T-helper 9 cell (primary cell): ENCODE measurements around the gene DRD1.
"Not testable (repeated sequence)": the region's sequence is repeated elsewhere in the genome, so short reads cannot be mapped to it uniquely, and the experiment has no call there.

Experiments used
- DNase-seq: peaks from one replicate; pipeline ENCODE4 v3.0.0-alpha.2; 2020

Gene DRD1

DNA sequence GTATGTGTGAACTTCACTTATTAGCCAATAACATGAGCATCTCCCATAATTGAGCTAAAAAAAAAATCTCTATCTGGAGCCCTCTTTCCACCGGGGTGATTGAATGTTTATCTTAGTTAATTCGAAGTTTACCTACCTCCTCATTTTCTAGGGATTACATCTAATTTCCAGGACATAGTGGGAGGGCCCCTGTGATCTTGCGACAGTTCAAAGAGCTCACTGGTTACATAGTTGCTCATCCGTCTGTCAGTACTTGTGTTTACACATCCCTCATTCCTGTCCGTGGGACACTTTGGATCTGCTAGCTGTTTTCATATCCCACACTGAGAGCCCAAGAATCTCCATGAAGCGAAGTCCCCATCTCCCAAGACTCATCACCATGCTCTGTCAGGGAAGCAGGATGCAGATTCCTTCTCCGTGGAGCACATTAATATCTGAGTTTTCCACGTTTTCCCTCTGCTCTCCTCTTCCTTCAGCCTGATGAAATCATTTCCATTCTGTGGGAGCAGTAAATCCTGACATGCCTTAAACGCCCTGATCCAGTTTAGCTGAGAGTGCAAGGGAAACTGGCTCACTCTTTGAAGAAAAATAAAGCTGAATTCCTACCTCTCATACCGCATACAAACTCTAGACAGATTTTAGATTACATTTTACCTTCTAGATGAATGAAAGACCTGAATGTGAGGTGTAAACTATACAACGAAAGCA is 24.2 kb upstream of the DRD1 start:
- DNase-seq: no peak

DNA sequence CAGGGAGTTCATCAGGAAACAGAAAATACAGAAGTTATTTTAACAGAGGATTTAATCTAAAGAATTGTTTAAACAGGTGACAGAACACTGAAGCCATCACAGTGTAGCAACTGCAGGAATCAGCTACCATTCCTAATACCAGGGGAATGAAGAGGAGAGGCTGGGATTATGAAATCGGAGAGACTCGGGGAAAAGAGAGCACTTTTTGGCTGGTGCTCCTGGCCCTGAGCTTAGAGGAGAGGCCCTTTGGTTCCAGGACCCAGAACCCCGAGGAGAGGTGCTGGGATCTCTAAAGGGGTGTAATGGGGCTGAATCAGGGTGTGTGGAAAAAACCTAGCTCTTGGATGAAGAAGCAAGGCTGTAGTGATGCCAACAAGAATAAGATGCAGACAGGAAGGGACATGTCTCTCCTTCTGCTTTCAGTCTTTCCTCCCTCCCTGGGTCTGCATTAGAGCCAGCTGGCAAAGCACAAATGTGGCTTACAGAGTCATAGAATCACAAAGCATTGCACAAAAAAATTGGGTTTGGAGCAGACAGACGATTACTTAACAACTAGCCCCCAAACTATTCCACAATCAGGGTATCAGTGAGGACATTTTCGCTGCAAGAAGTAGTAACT is 22.8 kb upstream of the DRD1 start:
- no peak for DNase-seq

DNA sequence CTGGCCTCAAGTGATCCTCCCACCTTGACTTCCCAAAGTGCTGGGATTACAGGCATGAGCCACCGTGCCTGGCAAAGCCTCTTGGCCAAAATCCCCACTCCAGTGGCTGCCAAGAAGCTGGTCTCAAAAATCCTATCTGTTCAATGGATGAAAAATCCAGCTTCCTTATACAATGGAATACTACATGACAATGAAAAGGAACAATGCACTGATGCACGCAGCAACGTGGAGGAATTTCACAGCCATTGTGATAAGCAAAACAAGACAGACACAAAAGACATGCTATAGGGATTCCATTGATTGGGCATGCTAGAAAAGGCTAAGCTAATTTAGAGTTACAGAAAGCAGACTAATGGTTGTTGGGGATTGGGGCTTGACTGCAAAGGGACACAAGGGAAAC is 21.3 kb upstream of the DRD1 start:
- DNase-seq: no peak

DNA sequence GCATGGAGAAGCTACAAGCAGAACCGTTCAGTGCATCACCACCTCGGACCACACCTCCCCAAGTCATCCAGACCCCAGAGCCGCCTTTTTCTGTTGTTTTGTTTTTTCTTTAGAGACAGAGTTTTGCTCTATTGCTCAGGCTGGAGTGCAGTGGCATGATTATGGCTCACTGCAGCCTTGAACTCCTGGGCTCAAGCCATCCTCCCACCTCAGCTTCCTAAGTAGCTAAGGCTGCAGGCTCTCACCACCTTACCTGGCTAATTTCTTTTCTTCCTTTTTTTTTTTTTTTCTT is 20.9 kb upstream of the DRD1 start:
- DNase-seq: no peak

DNA sequence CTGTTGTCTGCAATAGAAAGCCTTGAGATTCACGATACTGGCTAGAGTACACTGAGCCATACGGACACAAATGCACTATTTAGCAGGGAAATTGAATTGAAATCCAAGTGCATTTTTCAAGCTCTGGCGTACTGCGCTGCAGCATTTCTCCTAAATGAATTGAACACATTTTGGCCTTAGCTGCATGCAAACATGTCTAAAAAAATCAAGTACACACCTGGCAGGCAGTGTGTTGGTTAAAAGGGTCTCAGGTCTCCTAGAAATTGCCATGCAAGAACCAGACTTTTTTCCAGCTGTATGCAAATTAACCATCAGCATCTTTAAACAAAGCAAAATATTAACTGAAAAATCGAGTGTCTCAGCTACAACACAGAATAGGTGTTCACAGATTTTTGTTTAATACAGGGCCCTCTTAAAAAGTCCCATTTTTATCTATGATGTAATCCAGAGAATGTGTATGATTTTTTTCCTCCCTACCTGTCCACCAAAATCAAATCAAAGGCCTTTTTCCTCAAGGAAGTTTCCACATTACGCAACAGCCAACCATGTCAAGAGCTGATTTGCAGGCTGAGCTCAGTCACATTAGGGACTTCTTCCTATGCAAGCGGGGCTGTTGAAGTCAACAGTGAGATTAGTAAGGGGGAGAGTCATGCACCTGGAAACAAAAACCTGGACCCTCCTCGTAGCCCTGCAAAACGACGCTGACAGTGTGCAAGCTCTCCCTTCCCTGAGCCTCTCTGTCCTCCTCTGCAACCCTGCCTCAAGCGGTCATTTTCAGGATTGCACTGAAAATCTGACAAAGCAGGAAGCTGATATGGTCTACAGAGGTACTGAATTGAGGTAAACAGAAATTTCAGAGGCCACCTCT is 20.3 kb upstream of the DRD1 start:
- DNase-seq: peak; percentile 41

DNA sequence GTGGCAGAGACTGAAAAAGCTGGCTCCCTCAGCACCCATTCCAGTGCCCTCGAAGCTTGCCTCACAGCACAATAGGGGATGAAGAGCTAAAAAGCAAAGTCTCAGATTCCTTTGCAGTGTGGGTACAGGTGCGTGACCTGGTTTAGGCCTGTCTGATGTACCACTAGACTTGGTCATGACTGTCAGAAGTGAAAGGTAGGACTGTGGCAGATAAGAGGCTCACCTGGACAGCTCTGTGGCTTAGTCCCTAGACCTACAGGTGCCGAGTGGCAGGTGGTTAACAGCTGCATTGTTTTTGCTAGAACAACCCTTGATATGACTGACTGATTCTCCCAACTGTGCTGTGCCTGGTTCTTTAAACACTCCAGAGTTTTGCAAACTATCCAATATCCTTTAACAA is 19.7 kb upstream of the DRD1 start:
- DNase-seq: no peak

DNA sequence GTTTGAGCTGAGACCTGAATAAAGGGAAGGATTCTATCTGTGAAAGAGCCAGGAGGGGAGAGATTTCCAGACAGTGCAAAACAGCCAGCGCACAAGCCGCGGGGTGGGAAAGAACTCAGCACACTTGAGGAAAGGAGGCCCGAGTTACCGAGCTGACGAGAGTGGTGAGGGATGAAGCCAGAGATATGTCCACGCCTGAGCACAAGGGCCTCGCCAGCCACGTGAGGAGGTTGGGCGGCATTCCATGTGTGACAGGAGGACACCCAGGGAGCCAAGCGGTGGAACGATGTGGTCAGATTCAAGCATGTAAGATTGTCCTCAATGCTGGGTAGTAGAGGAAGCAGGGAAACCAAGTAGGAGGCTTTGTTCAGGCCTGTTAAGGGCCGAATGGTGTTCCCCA is 17.4 kb upstream of the DRD1 start:
- DNase-seq: no peak

DNA sequence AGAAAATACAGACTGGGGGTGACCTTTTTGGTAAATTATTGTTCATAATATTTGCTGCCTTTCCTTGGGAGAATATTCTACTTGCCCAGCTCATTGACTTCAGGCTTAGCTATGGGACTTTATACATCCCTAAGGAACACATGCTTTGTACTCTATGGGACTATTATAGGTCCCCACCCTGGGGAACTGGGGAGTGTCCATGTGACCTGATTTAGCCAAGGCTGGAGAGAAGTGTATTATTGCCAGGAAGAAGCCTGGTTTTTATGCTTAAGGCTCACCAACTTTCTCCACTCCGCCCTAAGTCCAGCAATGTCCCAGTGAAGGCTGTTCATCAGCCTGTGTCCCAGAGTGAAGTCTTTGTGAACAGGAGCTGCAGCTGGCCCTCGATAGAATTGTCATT is 16.6 kb upstream of the DRD1 start:
- DNase-seq: no peak

DNA sequence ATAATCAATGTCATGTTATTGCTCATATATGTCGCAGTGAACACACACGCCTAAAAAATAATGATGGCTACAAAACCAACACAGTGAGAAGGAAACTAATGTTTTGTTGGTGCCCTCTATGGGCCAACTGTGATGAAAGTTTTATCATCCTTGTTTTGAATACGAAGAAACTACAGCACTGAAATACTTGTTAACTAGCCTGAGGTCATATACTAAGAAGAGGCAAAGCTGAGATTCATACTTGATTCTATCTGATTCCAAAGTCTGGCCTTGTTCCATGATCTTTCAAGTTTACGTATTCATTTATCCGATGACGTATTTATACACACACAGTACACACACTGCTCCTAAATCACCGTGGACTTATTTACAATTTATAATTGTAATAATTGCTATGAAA is 16.1 kb upstream of the DRD1 start:
- DNase-seq: no peak

DNA sequence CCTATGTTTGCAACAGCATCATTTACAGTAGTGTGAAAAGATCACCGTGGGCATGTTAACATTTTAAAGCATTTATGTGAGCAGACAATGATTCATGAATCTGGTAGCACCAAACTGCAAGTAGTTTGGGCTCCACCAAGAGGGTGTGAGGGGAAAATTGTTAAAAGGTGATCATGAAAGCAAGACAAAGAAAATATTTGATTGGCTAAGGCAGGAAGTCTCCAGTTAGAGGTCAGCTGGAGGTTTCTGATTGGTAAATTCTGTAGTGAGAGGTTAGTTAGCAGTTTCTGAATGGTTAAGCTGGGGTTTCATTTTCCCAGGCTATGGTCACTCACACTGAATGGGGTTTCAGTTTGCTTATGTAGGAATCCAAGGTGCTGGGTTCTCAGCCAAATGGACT is 13.5 kb upstream of the DRD1 start:
- DNase-seq: no peak

DNA sequence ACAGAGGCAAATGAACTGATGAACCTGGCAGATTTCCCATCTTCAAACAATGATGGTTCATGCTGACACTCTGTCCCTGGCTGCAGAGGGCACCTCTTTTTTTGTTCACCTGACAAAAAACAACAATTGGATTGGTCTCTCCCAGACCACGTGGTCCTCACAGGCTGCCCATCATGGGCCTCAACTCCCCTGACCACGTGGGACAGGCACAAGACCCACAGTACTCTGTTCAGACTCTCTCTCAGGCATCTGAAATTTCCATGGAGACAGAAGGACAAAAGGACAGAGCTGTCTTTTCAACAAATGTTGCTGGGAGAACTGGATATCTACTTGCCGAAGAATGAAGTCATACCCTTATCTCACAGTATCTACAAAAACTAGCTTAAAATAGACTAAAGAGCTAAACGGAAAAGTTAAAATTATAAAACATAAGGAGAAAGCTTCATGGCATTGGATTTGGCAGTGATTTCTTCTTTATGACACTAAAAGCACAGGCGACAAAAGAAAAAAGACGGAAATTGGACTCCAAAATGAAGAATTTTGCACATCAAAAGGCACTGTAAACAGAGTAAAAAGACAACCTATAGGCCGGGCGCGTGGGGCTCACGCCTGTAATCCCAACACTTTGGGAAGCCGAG is 12.2 kb upstream of the DRD1 start:
- DNase-seq: no peak

DNA sequence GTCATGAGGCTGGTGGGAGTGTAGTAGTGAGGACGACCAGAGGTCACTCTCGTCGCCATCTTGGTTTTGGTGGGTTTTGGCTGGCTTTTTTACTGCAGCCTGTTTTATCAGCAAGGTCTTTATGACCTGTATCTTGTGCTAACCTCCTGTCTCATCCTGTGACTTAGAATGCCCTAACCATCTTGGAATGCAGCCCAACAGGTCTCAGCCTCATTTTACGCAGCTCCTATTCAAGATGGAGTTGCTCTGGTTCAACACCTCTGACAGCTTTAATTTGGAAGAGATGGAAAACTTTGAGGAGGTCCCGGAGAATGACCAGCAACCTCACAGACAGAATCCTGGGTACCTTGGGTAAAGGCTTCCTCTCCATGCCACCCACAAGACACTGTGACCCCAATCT is 10.4 kb upstream of the DRD1 start:
- DNase-seq: not testable (repeated sequence)

DNA sequence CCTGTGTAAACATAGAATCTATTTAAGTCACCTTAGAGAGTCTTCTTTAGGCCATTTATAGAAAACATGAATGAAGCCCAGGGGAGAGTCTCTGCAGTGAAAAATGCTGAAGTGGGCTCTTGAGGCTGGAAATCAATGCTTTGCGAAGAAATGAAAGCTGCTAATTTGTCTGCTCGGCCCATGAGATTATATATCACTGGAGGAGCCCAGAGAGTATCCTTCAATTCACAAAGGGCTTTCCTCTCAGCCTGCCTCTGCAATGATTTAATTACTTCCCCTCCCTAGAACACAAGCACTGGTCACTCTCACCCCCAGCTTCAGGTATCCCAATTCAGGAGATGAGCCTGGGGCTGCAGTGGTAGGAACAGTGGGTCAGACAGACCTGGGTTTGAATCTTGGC is 8.2 kb upstream of the DRD1 start:
- no peak for DNase-seq

DNA sequence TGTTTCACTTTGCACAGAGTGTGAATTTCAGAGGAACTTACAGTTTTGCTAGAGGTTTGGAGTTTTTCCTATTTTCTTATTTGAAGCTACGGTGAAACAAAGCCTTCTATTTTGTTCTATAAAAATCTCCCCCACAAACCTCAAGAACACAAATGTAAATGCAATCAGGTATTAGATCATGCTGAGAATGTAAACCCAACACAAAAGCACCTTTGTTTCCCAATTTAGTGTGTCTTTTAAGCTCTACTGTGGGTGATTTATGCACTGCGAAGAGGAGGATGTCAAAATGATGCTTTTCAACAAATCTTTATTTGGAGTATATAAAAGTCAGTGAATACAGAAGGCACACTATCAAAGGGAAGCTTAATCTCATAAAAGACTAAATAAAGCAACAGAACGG is 4.3 kb upstream of the DRD1 start:
- no peak for DNase-seq

DNA sequence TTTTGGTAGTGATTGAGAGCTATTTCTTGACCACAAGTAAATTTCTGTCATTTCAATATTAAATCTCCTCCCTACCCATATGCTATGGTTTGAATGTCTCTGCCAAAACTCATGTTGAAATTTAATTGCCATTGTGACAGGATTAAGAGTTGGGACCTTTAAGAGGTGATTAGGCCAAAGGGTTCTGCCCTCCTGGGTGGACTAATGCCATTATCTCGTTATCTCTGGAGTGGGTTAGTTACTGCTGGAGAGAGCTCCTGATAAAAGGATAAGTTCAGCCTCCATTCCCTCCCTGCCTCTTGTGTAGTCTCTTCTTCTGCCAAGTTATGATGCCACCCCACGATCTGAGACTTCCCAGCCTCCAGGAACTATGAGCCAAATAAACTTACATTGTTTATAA is 3.6 kb upstream of the DRD1 start:
- DNase-seq: no peak

DNA sequence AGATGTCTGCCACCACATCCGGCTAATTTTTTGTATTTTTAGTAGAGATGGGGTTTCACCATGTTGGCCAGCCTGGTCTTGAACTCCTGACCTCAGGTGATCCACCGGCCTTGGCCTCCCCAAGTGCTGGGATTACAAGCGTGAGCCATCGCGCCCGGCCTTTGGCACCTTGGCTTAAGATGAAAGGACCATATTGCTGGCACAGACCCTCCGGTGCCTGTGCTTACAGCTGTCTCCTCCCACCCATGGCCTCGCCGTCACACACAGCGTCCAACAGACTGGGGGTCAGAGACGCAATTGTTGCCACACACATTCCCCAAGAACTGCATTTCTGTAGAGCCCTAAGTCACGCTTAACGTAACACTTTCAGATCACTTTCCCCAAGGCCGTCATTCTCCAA is 2.4 kb upstream of the DRD1 start:
- DNase-seq: not testable (repeated sequence)

DNA sequence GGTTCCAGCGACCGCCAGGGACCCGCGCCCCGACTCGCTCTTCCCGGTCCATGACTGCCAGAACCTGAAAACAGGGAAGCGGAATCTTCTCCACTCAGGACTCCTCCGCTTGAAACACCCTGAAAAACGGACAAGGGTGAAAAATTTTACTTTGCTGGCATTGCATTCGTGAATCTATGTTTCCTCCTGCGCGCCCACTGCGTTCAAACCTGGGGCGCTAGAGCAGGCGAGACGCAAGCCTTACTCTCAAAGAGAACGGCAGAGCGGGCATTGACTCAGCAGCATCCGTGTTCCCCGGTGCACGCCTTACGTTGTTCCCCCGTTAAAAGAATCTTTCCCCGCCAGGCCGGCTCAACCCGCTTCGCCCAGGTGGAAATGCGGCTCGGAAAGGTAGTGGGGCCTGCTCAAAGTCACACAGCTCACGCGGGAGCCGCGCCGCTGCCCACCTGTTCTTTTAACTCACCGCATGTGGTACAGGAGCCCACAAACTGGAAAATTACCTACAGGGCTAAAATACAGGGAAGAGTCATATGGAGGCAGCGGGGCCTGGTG is 999 bp upstream of the DRD1 start:
- DNase-seq: no peak

DNA sequence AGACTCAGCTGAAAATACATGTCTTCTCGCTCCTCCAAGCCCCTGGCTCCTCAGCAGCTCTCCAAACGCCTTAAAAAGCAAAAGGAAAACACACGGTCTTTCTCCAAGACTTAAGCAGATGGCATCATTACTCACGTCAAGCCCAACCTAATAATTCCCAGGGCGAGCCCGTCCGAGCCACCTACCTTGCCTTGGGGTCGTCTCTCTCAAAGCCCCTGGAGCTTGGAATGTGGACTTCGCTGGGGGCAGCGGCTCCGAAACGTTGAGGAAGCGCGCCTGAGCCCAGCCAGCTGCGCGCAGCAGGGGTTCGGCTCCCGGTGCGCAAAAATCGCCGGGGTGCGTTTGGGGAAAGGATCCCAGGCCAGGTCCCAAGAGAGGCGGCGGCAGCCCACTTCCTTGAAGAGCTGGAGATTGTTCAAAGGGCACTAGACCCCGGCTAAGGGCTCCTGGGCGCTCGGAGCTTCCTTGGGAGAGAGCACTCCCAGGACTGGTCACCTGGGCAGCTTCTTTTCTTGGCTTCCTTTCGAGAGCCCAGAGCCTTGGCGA is 395 bp downstream of the DRD1 start:
- no peak for DNase-seq

DNA sequence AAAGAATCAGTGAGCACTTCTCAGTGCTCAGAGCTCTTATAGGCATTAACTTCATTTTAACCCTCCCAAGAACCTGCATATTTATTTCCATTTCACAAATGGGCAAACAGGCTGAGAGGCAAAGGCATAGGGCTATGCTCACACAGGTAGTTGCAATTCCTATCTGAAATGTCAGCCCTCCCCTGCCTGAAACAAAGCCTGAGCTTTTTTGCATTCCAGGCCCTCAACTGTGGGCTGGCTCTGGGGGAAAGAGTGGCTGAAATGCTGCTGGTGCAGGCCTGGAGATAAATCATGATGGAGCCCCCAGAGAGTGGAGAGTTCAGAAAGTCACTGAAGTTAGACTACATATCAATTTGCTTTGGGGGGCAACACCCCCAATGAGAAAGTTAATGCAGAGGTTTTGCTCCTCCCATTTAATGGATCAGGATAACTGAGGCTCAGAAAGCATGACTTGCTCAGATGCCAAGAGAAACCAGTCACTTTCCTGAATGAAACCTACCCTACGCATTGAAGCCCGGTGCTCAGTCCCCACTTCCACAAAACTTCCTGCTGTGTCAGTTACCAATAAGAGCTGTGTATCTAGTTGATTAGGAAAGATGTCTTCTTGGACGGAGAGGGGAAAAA is 5.6 kb downstream of the DRD1 start:
- no peak for DNase-seq

DNA sequence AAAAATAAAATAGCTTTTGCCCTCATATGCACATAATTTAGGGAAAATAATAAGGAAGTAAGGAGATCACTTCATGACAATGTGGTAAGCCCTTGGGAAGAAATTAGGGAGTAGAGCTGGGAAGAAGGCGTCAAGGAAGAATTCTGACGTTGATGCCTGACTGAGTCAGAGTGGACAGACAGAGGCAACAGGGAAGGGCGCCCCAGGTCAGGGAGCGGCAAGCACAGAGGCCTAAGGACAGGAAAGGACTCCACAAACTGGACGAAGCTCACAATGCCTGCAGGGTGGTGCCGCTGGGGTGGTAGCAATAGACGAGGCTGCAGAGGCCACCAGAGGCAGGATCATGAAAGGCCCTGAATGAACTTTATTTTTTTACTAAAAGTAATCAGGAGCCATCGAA is 7.6 kb downstream of the DRD1 start:
- no peak for DNase-seq

DNA sequence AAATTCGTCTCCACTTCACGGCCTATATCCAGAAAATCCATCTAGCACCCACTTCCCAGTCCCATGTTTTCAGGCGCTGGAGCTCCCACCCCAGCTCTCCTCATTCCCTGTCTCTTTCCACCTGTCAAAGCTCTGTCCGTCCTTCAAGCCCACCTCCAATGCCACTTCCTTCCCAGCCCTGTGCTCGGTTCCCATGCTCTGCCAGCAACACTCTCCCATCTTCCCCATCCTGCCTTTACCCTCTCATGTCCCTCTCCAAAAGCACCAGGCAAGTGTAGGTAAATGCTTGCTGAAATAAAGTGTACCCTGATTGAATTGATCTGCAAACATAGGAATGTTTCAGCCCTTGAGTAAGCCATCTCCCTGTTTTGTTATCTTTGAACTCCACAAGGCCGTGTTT is 9.2 kb downstream of the DRD1 start:
- no peak for DNase-seq

DNA sequence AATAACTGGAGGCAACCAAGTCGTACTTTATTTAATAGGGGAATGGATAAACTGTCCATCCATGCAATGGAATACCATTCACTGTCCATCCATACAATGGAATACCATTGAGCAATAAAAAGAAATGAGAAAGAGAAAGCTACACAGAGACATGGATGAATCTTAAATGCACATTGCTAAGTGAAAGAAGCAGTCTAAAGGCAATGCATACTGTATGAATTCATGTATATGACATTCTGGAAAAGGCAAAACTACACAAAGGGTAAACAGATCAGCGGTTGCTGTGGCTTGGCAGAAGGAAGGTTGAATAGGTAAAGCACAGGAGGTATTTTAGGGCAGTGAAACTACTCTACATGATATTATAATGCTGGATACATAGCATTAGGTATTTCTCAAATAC is 16.2 kb downstream of the DRD1 start:
- no peak for DNase-seq

DNA sequence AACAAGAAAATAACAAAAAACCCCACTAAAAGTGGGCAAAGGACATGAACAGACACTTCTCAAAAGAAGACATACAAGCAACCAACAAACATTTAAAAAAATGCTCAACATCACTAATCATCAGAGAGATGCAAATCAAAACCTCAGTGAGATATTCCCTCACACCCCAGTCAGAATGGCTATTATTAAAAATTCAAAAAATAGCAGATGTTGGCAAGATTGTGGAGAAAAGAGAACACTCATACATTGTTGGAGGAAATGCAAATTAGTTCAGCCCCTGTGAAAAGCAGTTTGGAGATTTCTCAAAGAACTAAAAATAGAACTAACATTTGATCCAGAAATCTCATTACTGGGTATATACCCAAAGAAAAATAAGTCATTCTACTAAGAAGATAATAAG is 19.4 kb downstream of the DRD1 start:
- not testable (repeated sequence) for DNase-seq
